Limb (tissue), 2 donors: ENCODE data around the gene IRF4.
"Not testable (repeated sequence)": the region's sequence is repeated elsewhere in the genome, so short reads cannot be mapped to it uniquely, and the experiment has no call there.

ENCODE experiments used
- DNase-seq, 2 donors: peaks; one replicate each; pipeline ENCODE4 v3.0.0-alpha.2; 2016; ENCODE audit errors: extremely low spot score in 2 of 2

Gene IRF4

DNA sequence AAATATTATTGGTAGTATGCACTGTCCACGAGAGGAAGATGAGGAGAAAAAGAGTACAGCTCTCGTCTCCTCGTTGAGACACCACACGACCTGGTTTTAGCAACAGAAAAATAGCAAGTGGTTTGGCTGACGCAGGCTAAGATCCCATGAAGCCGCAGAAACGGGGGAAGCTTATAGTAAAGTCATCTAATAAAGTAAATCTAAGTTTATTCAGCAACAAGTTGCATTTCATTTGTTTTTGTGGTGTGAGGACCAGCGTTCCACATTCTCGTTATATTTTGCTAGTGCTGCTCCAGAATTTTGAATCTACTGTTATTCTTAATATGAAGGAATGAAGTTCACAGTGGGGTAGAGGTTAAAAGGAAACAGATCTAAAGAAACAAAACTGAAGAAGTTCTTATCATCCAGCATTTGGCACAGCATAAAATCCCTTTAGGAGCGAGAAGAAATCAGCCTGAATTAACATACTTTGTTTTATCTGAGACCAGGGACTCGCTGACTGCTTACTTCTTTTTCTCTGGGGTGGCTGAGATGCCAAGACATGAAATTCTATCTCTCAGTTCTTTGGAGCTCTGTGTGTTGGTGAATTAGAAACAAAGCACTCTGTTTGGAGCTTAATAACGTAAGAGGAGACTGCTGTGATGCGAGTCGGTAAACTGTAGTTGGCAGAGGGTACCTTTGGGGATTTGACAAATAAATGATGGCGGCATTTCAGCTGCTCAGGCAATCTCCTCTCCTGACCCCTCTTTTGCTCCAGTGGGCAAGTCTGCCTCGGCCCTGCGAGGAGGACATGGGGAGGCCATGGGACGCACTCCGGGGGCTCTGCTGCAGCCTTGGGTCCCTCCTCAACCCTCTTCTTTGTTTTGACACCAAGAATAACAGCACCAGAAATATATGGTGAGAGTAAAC lies 24.9 kb upstream of the IRF4 start:
- DNase-seq: no peak

DNA sequence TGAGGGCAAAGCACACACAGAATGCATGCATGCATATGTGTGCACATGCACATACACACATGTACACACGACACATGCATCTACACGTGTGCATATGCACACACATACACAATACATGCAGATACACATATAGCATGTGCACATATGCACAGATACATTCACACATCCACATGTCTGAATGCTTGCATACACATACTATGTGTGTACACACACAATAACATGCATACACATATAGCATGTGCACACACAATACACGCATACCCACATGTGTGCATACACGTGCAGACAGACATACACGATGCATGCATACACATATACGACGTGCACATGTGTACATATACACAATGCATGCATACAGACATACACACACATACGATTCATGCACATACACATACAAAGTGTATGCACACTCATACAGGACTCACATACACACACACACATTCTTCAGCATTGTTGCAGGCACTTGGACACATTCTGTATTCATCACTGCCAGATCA lies 24.2 kb upstream of the IRF4 start:
- no peak for DNase-seq

DNA sequence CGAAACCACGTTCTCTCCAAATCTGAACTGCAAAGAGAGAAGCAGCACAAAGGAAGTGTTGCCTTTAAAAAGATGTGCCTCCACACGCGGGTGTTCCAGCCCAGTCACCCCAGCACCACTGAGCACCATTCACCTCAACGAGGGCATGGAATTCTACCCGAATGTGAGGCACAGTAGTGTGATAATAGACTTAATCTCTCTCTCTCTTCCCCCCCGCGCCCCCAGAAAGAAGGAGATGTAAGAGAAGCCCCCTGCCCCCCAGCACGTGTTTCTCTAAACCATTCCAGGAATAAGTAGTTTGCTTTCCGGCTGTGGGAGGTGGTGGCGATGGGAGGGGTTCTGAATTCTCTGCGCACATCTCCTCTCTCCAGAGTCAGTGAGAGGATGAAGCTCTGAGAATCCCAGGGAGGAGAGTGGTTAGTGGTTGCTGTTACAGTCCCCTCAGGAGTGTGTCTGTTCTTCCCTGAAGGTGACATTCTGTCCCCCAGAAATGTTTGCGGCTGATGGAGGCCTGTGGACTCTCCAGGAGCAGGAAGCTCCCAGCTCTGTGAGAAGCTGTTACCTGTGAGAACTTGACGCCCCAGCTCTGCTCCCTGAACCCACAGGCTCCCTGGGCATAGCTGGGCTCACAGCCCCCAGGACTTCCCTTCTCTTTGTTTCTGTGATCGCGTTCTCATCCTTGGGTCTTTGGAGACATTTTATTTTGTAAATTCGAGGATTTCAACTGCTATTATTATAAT lies 23.5 kb upstream of the IRF4 start:
- no peak for DNase-seq

DNA sequence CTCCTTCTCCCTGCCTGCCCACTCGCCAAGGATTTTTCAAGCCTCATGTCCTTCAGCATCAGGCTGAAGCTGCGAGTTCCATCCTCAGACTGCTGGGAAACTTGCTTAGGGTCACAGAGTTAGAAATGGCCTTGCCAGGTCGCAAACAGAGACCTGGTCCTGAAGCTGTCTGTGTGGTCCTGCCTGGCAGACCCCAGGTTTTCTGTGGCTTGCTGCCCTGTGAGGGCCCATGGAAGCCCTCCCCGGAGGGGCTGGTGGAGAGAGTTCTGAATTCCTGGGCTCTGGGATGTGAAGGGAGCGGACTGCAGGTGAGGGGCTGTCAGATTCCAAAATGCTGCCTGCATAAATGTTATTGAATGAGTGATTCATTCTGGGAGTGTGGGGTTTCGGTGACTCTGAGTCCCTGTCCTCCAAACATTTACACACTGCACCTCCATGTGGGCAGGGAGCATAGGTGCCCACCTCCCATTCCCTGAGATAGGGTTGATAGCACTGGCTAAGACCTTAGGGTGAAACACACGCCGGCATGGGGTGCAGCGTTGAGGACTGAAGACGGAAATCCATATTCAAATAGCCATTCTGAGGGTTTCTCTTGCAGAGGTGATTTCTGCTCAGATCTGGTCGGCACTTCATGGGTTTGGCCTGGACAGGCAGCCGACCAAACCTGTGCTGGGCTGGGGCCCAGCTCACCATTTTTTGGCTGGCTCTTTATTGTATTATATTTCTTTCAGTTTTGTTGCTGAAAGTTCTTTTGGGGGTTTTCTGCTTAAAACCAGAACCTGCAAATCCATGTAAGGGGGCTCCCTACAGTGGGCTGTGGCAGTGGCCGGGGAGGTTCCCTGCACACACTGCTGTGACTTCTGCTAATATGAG lies 21.8 kb upstream of the IRF4 start:
- DNase-seq: no peak

DNA sequence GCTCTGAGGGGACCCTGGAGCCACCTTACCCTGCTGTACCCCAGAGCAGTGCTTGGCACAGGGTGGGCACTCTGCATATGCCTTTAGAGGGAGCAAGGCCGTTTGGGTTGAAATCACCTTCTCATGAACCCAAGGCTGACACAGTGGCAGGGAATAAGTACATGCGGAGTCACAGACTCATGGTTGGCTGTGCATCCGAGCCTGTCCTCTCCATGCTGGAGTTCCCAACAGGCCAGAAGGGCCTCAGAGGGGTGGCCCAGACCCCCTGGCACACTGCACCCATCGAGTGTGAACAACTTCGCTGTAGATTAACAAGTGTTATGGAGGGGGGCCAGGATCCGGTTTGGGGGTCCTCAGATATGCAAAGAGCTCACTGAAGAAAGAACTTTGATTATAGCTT lies 21.0 kb upstream of the IRF4 start:
- DNase-seq: no peak

DNA sequence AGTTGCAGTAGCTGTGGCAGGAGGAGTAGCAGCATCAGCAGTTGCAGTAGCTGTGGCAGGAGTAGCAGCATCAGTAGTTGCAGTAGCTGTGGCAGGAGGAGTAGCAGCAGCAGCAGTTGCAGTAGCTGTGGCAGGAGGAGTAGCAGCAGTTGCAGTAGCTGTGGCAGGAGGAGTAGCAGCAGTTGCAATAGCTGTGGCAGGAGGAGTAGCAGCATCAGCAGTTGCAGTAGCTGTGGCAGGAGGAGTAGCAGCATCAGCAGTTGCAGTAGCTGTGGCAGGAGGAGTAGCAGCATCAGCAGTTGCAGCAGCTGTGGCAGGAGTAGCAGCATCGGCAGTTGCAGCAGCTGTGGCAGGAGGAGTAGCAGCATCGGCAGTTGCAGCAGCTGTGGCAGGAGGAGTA lies 19.7 kb upstream of the IRF4 start:
- not testable (repeated sequence) for DNase-seq

DNA sequence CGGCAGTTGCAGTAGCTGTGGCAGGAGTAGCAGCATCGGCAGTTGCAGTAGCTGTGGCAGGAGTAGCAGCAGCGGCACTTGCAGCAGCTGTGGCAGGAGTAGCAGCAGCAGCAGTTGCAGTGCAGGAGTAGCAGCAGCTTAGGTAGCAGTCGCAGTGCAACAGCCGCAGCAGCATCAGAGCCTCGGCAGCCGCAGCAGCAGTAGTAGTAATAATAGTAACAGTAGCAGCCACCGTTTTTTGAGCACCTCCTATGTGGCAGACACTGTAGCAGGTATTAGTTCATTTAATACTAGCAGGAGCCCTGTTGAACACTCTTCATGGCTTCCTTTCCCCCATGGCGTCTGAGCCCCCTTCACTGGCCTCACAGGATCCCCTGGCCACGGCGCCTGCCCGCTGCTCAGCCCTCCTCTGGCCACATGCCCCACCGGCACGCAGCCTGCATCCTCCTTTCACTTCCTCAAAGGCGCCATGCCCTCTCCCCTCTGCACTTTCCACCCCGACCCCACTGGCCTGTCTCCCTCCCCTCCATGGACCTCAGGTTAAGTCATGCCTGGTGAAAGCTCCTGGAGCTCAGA lies 19.1 kb upstream of the IRF4 start:
- DNase-seq: no peak

DNA sequence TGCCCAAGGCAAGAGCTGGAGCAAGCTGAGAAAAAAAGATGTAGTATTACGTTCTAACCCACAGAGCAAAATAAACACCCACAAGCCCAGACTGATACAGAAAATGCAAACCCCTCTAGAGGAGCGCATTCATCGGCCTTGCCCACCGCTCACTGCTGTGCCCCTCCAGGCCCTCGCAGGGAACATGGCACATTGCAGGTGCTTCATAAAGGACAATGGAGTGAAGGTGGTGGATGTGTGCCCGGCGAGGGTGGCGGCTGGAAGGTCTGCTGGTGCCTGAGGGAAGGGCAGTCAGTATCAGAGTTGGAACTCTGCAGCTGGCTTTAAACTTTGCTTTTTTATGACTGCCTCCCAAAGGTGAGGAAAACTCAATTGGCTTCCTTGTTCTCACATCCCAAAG lies 18.5 kb upstream of the IRF4 start:
- DNase-seq: no peak

DNA sequence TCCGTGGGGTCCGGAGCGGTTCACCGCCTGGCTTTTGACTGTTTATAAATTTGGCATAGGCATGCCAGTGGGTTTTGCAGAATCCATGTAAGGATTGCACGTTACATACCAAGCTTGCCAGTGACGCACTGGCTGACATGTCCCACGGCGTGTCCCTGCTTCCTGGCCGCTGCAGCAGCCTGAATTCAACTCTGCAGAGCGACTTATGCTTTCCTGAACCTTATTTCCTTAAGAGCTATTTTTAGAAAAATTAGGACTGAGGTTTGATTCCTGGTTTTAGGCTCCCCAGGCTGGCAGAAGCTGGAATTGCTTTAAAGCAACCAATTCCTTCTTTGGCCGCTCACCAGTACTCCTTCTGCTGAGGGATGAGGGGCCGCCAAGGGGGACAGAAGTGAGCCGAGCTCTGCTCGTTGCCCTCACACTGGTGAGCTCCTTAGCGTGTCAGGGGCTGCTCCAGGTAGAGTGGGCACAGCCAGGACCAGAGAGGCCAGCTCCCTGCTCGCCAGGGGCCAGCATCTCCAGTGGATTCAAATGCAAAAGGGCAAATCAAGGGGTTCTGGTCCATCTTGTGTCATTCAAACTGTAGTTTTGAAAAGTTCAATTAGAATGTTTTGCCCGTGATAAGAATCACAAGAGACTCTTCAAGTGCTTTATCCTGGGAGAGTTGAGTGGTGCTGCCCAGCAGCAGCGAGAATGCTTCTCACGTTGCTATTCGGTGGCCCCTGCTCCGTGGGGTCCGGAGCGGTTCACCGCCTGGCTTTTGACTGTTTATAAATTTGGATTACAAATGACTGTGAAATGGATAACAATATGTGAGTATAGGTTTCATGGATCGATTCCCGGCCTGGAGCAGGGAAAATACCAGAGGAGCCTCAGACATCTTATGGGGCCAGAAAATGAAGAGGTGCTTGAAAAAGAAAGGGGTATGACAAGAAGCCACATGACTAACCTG lies 17.5 kb upstream of the IRF4 start:
- peak; percentile 65 to 76 for DNase-seq

DNA sequence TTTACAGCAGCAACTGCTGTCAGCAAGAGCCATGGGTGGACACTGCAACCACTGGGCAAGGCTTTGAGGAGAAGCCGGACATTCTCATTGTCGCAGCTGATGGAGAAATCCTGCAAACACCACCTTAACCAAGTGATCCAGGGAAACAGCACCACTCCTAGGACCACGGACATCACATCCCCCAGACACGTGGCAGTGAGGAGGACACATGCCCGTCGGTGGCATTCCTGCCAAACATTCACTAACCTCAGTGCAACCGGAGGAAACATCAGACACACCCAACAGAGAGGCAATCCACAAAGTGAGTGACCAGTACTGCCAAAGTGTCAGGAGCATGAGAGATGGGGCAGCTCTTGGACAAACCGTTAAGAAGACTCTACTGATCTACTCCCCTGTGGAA lies 16.6 kb upstream of the IRF4 start:
- DNase-seq: no peak

DNA sequence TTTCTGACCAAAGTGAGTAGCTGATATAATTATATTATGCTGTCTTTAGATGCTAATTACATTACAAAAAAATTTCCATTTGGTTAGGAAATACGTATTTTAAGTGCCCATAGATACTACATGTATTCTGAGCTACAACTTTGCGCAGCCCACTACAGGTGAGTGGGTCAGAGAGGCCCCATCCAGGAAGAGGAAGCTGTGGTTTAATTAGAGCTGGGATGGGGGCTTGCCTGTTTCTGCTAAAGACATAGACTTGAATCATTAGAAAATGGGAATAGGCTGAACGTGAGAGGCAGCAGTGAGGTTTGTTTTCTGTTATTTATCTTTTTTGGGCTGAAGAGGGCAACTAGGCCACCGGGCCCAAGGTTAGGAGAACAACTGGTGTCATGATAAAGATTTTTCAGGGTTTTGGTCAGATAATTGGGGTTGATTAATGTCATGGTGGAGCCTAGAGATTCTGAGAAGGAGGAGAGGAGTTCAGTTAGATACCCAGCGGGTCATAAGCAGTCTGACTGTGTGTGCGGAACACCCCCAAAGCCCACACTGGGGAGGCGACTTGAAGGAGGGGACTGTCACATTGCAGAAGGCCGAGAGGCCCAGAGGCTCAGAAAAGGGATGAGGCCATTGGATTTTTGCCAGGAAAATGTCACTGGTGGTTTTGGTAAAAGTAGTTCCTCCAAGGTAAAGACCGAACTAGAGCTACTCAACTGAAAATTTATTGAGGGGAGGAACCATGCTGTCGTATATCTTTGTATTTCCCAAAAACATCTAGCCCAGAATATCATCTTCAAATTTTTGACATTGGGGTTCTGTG lies 14.5 kb upstream of the IRF4 start:
- DNase-seq: no peak

DNA sequence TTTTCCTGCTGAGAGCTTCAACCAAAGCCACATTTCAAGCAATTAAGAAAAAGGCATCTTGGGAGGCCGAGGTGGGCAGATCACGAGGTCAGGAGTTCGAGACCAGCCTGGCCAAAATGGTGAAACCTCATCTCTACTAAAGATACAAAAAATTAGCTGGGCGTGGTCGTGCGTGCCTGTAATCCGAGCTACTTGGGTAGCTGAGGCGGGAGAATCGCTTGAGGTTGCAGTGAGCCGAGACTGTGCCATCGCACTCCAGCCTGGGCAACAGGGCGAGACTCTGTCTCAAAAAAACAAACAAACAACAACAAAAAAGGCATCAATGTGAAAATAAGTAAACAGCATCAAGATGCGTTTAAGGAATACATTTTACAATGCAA lies 13.9 kb upstream of the IRF4 start:
- not testable (repeated sequence) for DNase-seq

DNA sequence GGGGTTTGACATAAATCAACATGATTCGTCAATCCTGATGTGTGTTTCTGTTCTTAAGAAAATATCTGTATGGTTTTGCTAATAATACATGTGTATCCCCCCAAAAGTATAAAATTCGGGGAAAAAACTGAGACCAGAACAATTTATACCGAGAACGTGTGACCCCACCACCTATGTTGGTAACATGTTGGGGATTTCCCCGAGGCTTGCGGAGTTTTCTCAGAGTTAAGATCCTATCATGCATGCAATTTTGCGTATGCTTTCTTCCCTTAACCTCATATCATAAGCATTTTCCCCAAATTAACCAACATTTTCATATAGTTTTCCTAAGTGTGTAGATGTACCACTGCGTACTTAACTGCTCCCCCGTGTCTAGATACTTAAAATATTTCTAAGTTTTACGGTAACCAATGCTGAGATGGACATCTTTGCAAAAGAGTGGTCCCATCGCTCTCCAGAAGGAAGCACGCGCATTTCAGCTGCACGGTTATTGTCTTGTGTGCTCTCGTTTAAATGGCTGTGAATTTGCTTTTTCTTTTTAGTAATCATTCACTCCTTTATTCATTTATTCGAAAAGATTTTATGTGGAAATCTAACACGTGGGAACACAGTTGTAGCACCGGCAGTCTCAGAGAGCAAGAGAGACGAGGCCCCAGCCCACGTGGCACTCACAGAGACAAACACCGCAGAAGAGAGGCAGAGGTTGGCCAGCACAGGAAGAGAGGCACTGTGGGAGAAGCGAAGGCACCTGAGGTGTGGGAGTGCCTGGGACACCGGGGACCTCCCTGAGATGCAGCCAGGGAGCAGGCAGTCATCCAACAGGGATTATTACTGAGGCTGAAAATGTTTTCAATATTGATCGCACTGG lies 13.2 kb upstream of the IRF4 start:
- no peak for DNase-seq

DNA sequence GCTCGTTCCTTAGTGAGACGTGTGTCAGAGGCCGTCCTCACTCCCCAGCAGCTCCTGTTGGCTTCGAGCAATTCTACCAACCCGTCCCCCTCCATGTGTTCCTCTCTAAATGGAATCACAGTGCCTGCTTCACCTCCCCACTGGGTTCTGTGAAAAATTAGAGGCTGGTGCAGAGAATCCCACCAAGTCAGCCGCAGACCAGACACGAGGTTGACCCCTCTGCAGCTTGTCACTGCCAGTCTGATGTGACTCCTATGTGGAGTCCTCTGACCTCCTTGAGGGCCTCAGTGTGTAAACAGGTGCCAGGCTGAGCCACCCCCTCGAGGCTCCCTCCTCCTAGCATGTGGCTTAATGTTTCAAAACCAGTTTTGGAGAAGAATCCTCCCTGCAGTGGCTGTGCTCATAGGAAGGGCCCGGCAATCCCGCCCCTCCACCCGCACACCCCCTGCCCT lies 12.6 kb upstream of the IRF4 start:
- DNase-seq: no peak

DNA sequence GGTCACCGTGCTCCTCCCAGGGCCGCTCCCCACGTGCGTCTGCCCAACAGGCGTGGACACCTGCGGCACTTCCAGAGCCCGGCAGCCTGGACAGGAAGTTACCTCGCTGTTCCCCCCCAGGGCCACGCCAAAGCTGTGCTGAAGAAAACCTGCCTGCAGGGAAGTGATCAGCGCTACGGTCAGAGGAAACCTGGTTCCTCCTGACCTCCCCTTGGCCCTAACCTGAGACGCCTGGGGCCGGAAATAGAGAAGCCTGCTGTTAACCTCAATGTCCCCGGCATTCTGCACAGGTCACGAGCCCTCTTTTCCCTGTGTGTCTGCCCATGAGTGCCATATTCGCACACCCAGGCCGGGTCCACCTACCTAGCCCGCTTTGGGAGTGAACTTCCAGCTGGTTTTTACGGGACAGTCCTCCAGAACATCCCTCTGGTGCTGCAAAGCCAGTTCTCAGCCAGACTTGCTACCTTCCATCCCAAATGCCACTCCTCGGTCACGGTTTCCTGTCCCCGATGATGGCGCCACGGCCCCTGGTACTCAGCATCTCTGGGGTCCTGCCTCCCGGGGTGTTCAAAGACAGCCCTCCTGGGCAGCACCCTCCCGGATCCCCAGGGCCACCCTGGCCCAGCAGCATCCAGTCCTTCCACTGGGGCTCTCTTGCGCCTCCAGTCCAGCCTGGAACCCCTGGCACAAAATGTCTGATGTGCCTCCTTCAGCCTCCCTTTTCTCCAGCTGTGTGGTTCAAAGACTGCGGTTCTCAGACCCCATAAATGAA lies 12.0 kb upstream of the IRF4 start:
- DNase-seq: no peak

DNA sequence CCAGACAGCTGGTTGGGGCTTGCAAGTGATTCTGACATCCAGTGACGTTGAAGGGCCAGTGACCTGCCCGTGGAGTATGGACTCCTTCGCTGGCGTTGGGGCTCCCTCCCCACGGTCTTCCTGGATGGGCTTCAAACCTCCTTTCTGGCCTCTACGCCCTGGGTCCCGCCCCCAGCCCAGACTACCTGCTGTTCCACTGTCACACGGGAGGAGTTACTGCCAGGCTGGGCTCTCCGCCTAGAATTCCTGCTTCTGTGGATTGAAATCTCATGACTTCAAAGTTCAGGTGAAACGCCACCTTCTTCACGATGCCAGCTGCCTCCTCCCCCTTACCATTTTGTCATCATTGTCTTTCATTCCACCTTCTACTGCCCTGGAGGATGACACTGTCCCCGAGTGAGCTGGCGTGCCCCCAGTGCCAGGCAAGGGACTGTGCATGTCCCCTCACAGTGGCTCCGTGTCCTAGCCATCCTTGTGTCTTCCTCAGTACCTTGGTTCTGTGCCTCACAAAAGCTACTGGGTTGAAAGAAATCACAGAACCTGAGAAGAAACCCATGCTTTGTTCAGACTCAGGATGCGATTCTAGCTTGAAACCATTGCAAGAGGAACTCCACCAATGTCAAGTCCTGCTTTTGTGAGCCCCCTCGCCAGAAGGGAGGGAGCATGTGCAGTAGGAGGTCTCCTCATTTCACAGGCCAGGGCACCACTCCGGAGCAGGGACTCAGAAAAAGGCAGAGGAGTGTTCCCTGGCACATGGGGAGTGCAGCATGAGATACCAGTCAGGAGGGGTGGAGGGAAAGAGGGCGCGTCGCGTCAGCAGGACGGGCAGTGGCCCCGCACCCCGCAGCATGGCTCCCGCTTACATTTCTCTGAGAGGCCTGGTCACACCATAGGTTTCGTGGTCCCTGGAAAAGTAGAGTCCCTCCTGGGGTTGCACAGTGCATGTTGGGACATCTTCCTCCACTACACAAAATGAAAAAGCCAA lies 11.0 kb upstream of the IRF4 start:
- no peak for DNase-seq
